ENCODE results near the gene PAWR.

GRCh38 chr12:79590751-79591150 lies 100.0 kb downstream of the PAWR start:
- no peak for TF ChIP-seq TBL1XR1 (IDR thresholded peaks at IDR 0.05; ENCODE audit: borderline replicate concordance, low read length, partially characterized antibody)
- no peak for TF ChIP-seq CTCF (CRISPR knock-in tag; IDR thresholded peaks at IDR 0.05)
